Cardiac fibroblast (primary cell): Measurements from ENCODE around the gene PRKCH.
"Not testable (repeated sequence)": the region's sequence is repeated elsewhere in the genome, so short reads cannot be mapped to it uniquely, and the experiment has no call there.

Experiments used
- DNase-seq, 2 donors: peaks; one replicate each; pipeline versions ENCODE4 v3.0.0 to v3.0.0-alpha.2; 2010; ENCODE audit warnings: low read depth in 2 of 2
- H3K4me3 ChIP-seq, 2 donors: replicated peaks in 1 of 2; 1 replicate in 1 of 2; 2 replicates in 1 of 2; pipeline ENCODE4 v1.5.1; 2011; ENCODE audit warnings: low read depth in 2 of 2, low read length in 2 of 2, mild to moderate bottlenecking in 2 of 2, moderate library complexity in 1 of 2
- TF ChIP-seq, protein P1 (sequence below): IDR thresholded peaks from one replicate; pipeline ENCODE4 v1.5.1; 2011; ENCODE audit warnings: low read depth, mild to moderate bottlenecking, low read length, inconsistent platforms

The PRKCH gene

DNA sequence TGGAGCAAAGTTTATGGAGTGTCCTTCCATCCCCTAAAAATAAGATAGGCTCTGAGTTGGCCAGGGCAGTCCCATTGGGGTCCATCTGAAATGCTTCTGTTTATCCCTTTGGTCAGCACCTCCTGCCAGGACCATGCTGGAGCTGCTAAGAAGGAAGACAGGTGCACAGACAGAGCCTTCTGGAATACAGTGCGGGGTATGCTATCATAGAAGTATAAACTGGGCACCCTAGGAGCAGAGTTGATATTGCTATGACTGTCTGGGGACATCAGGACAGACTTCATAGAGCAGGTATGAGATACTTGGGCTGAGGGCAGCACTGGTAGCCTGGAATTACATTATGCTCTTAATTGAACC, 203.5 kb downstream of the PRKCH start:
- TF ChIP-seq, protein P1, sequence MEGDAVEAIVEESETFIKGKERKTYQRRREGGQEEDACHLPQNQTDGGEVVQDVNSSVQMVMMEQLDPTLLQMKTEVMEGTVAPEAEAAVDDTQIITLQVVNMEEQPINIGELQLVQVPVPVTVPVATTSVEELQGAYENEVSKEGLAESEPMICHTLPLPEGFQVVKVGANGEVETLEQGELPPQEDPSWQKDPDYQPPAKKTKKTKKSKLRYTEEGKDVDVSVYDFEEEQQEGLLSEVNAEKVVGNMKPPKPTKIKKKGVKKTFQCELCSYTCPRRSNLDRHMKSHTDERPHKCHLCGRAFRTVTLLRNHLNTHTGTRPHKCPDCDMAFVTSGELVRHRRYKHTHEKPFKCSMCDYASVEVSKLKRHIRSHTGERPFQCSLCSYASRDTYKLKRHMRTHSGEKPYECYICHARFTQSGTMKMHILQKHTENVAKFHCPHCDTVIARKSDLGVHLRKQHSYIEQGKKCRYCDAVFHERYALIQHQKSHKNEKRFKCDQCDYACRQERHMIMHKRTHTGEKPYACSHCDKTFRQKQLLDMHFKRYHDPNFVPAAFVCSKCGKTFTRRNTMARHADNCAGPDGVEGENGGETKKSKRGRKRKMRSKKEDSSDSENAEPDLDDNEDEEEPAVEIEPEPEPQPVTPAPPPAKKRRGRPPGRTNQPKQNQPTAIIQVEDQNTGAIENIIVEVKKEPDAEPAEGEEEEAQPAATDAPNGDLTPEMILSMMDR, result no peak
- DNase-seq, result no peak

DNA sequence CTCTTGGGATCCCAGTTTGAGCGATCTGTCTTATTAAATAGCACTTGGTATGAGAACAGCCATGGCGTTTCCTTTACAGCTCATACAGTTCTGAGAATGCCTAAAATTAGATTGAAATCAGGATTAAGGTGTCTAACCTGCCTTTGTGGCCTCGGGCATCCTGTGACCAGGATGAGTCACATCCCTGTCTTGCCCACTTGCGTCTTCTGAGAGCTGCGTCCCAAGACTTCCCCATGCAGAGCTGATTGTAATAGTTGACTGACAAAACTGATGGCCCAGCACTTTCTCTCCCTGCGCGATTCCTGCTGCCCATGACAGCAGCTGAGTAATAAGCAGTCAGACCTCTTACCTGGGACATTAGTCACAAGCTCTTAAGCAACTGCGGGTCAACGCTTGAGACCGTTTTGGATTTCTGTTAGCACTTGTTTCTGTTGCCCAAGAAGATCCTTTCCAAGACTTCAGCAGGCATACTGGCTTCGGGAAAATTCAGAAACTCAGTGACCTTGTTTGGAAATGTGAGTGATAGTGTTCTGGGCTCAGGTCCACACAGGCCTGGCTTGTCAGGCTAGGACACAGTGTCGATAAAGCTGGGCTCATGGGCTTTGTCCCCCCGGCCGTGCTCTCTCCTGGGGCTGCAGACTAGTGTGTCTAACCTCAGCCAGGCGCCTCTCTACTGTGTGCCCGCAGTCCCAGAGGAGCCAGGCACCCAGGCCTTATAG, 204.1 kb downstream of the PRKCH start:
- no peak overlapping the region for H3K4me3 ChIP-seq
- TF ChIP-seq, protein P1, result no peak
- peak; percentile 82 to 94 for DNase-seq

More for the DNA sequence above, 203.5 kb downstream of the PRKCH start:
- H3K4me3 ChIP-seq, result no peak overlapping the region

DNA sequence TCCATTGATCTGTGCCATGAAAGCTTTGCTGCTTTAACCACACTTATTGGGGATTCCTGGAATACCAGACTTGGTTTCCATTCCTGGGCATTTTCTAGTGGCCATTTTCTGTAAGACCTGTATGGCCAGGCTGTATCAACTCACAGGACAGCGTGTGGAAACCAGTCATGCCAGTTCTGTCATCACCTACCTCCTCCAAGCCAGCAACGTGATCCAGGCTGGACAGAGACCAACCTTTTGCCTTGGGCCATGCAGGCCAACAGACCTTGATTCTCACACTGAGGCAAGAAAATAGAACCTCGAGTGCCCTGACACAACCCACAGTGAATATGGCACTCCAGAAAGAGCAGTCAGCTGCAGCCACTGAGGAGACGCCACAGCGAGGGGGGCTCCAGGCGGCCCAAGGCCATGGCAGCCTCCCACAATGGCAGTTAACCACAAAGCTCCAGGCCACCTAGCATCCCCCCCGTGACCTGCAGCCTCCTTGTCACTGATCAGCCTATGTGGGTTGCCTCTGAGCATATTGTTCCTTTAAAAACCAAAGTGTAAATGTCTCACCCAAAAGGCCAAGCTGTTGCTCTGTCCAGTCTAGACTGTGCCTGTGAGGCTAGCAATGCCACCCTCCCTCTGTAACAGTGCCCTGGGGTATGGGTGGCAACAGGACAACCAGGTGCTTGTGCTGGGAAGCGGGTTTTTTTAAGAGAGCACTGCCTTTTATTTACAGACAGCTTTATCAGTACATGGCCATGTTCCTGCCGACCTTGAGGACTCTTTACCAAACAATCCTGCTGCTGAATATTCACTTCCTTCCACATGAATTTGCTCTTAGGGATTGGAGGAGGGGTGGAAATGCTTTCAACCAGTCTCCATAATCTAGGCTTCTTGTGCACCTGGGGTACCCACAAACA, 205.3 kb downstream of the PRKCH start:
- TF ChIP-seq, protein P1, result no peak
- H3K4me3 ChIP-seq, result no peak overlapping the region
- peak in 1 of 2 donors; percentile 36 for DNase-seq

- H3K4me3 ChIP-seq, result no peak overlapping the region
- TF ChIP-seq, protein P1, result peak; percentile 13
- peak; percentile 84 to 90 for DNase-seq
Measured at GRCh38 chr14:61527325-61528100, 206.1 kb downstream of the PRKCH start.

- DNase-seq, result peak; percentile 74 to 93
- TF ChIP-seq, protein P1, result no peak
- H3K4me3 ChIP-seq, result no peak overlapping the region
Measured at GRCh38 chr14:61528591-61529021, 207.2 kb downstream of the PRKCH start.

- H3K4me3 ChIP-seq, DNase-seq: not testable (repeated sequence)
Measured at GRCh38 chr14:61529360-61529759, 208.0 kb downstream of the PRKCH start.
